Endodermal cell (in vitro differentiated cells): ENCODE measurements around the gene CD300H. TPM values are rescaled to one million over a fixed set of nuclear protein-coding genes. Genes with fewer than 3 reads are reported as not detected.

Experiments used
- DNase-seq: peaks from one replicate; pipeline ENCODE4 v3.0.0-alpha.2; 2017
- H3K27ac ChIP-seq: 2 replicates; pipeline ENCODE4 v1.5.1; 2013; ENCODE audit warnings: mild to moderate bottlenecking, low read depth, low read length, moderate library complexity
- H3K27me3 ChIP-seq: 2 replicates; pipeline ENCODE4 v1.6.1; 2013; ENCODE audit warnings: mild to moderate bottlenecking, low read length, moderate library complexity; ENCODE audit not compliant: insufficient read depth, control insufficient read depth, poor library complexity, severe bottlenecking
- H3K36me3 ChIP-seq: 2 replicates; pipeline ENCODE4 v1.7.0; 2013; ENCODE audit warnings: mild to moderate bottlenecking, low read length, moderate library complexity; ENCODE audit not compliant: control insufficient read depth, insufficient read depth
- H3K4me1 ChIP-seq: one replicate; pipeline ENCODE4 v1.7.0; 2013; ENCODE audit warnings: low read length; ENCODE audit not compliant: control insufficient read depth, insufficient read depth
- H3K4me3 ChIP-seq: 2 replicates; pipeline ENCODE4 v1.5.1; 2013; ENCODE audit warnings: mild to moderate bottlenecking, low read length, moderate library complexity
- H3K9ac ChIP-seq: 2 replicates; pipeline ENCODE4 v1.6.1; 2013; ENCODE audit warnings: mild to moderate bottlenecking, low read length, moderate library complexity; ENCODE audit not compliant: poor library complexity, severe bottlenecking; ENCODE audit errors: extremely low read depth
- H3K9me3 ChIP-seq: 2 replicates; pipeline ENCODE4 v1.6.1; 2013; ENCODE audit warnings: mild to moderate bottlenecking, low read length, moderate library complexity; ENCODE audit not compliant: control insufficient read depth
- H3K27ac Mint-ChIP-seq: 2 replicates; pipeline ENCODE4 v1.8.0; 2020; ENCODE audit warnings: mixed read lengths
- H3K27me3 Mint-ChIP-seq: 2 replicates; pipeline ENCODE4 v1.8.0; 2021; ENCODE audit warnings: mild to moderate bottlenecking, mixed read lengths; ENCODE audit not compliant: insufficient read depth
- H3K36me3 Mint-ChIP-seq: 2 replicates; pipeline ENCODE4 v1.8.0; 2020; ENCODE audit warnings: low read depth, mixed read lengths
- H3K4me1 Mint-ChIP-seq: 2 replicates; pipeline ENCODE4 v1.8.0; 2020; ENCODE audit warnings: mixed read lengths
- H3K4me3 Mint-ChIP-seq: 2 replicates; pipeline ENCODE4 v1.8.0; 2020; ENCODE audit warnings: mild to moderate bottlenecking, moderate library complexity, mixed read lengths
- H3K9me3 Mint-ChIP-seq: 2 replicates; pipeline ENCODE4 v1.8.0; 2020; ENCODE audit warnings: mild to moderate bottlenecking, mixed read lengths
- CTCF ChIP-seq: fragments of 200-600 bp; sonication (generic); conservative IDR thresholded peaks from 2 replicates; pipeline ENCODE4 v1.5.0; 2021; ENCODE audit warnings: antibody characterized with exemption, mild to moderate bottlenecking
- WGBS, 2 experiments: methylation state at CpG; one replicate each; pipeline versions ENCODE4 v1.1.5 to v1.1.7; 2013; ENCODE audit warnings: missing lambda C conversion rate in 2 of 2, mixed read lengths in 1 of 2; ENCODE audit not compliant: insufficient coverage in 1 of 2, insufficient read length in 1 of 2; 5-methylcytosine and 5-hydroxymethylcytosine counted together
- total RNA-seq, 2 donors: library from RNA; stranded (reverse); fragmentation: NEBNext Ultra II Directional in 1 of 2; extraction: Animal tissue kit (Norgen Biotek cat#: 25700) in 1 of 2; gene quantifications; 2 replicates in 1 of 2; 3 replicates in 1 of 2; pipeline ENCODE4 v1.2.1, GENCODE V29; 2021

CD300H gene
- total RNA-seq, 2 donors from 2014 or later, result not detected

- no peaks in the 10 kb centered on the region for H3K4me1 Mint-ChIP-seq
- H3K36me3 Mint-ChIP-seq, result no peaks in the 10 kb centered on the region
- no peaks in the 10 kb centered on the region for H3K36me3 ChIP-seq
- H3K27me3 ChIP-seq, result no peaks in the 10 kb centered on the region
- no peak overlapping the region for H3K27ac ChIP-seq
- whole genome bisulfite sequencing, 2 experiments, result 93 to 98% methylated on average over 7 of the region's 7 CpGs
- TF ChIP-seq CTCF, result no peak
- H3K9me3 ChIP-seq, result peaks cover 13% of the 10 kb centered on the region
- no peak overlapping the region for H3K4me3 Mint-ChIP-seq
- peaks cover 31% of the 10 kb centered on the region for H3K9me3 Mint-ChIP-seq
- H3K4me1 ChIP-seq, result no peaks in the 10 kb centered on the region
- no peak overlapping the region for H3K4me3 ChIP-seq
- peak; percentile 22 for DNase-seq
- no peak overlapping the region for H3K27ac Mint-ChIP-seq
- no peak overlapping the region for H3K9ac ChIP-seq
- peaks cover 8% of the 10 kb centered on the region for H3K27me3 Mint-ChIP-seq
These were observed 11.8 kb downstream of the CD300H start for GRCh38 chr17:74555427-74555940.

DNA sequence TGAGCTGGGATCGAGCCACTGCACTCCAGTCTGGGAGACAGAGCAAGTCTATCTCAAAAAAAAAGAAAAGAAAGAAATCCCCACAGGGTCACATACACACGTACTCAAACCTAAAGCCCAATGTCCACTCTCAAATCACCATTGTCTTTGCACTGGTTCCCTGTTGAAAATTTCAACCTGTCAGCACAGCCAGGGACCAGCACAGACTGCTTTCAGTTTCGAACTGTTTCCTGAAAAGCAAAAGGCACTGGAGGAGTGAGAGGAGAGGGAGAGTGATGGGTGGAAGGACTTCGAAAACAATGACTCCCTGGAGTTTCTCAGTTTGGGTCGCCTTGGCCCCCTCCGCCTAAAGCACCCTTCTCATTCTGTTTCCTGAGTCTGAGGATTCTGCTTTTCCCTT lies 12.4 kb downstream of the CD300H start:
- no peaks in the 10 kb centered on the region for H3K4me1 ChIP-seq
- H3K27me3 Mint-ChIP-seq, result peaks cover 9% of the 10 kb centered on the region
- no peaks in the 10 kb centered on the region for H3K4me1 Mint-ChIP-seq

DNA sequence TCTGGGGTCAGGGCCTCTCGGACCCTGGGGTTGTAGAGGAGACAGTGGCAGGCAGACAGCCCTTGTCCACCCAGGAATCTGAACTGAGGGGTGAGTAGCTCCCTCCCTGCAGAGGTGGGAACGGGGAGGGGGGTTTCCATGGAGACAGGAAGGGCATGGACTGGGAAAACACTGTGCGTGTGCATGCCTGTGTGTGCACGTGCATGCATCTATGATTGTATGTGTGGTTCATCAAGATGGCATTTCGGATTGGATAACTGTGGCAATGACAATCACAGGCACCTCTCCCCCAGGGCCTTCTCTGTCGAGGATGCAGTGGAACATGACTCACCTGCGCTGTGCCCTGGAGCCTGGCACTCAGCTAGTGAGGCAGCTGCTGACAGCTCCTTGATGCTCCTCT lies 15.3 kb downstream of the CD300H start:
- no peaks in the 10 kb centered on the region for H3K36me3 Mint-ChIP-seq
- H3K27me3 Mint-ChIP-seq, result peaks cover 9% of the 10 kb centered on the region
- H3K9me3 Mint-ChIP-seq, result peaks cover 9% of the 10 kb centered on the region
- TF ChIP-seq CTCF, result no peak
- Histone ChIP-seq H3K4me1 (no peaks in the 10 kb centered on the region), H3K36me3 (no peaks in the 10 kb centered on the region), H3K9me3 (no peaks in the 10 kb centered on the region), H3K9ac (no peak overlapping the region), H3K27me3 (no peaks in the 10 kb centered on the region), H3K27ac (peak overlapping the region; percentile 3), H3K4me3 (no peak overlapping the region)
- WGBS, 2 experiments, result 63 to 72% methylated on average over 5 to 7 of the region's 7 CpGs
- no peak overlapping the region for H3K4me3 Mint-ChIP-seq
- no peak for DNase-seq
- H3K27ac Mint-ChIP-seq, result no peak overlapping the region
- H3K4me1 Mint-ChIP-seq, result no peaks in the 10 kb centered on the region

More for the DNA sequence above, 12.4 kb downstream of the CD300H start:
- H3K4me3 ChIP-seq, result no peak overlapping the region
- no peaks in the 10 kb centered on the region for H3K27me3 ChIP-seq
- Mint-ChIP-seq H3K36me3 (no peaks in the 10 kb centered on the region), H3K4me3 (no peak overlapping the region), H3K9me3 (peaks cover 31% of the 10 kb centered on the region), H3K27ac (no peak overlapping the region)
- TF ChIP-seq CTCF, result no peak
- WGBS, 2 experiments, result 86 to 100% methylated on average over 2 to 6 of the region's 6 CpGs
- peaks cover 13% of the 10 kb centered on the region for H3K9me3 ChIP-seq
- H3K9ac ChIP-seq, result no peak overlapping the region
- no peak overlapping the region for H3K27ac ChIP-seq
- DNase-seq, result peak; percentile 20
- H3K36me3 ChIP-seq, result no peaks in the 10 kb centered on the region
